Osteoblast (primary cell): Measurements from ENCODE around the gene OIT3. TPM values are rescaled to one million over a fixed set of nuclear protein-coding genes. Genes with fewer than 3 reads are reported as not detected.
"Not testable (repeated sequence)": the region's sequence is repeated elsewhere in the genome, so short reads cannot be mapped to it uniquely, and the experiment has no call there.

ENCODE experiments used
- DNase-seq: peaks from one replicate; pipeline ENCODE4 v3.0.0; 2011; ENCODE audit warnings: low spot score, mixed read lengths; ENCODE audit not compliant: insufficient read length; ENCODE audit errors: missing footprints
- H2AFZ ChIP-seq: 2 replicates; pipeline ENCODE4 v1.6.0; 2011; ENCODE audit warnings: mild to moderate bottlenecking, low read length
- H3K27ac ChIP-seq: 2 replicates; pipeline ENCODE4 v1.5.1; 2011; ENCODE audit warnings: mild to moderate bottlenecking, low read depth, low read length, moderate library complexity
- H3K27me3 ChIP-seq: 2 replicates; pipeline ENCODE4 v1.6.0; 2012; ENCODE audit warnings: mild to moderate bottlenecking, control low read depth, inconsistent platforms, low read length, moderate library complexity; ENCODE audit not compliant: insufficient read depth
- H3K36me3 ChIP-seq: 2 replicates; pipeline ENCODE4 v1.5.1; 2011; ENCODE audit warnings: mild to moderate bottlenecking, low read length, control low read depth, moderate library complexity; ENCODE audit not compliant: insufficient read depth
- H3K4me1 ChIP-seq: 2 replicates; pipeline ENCODE4 v1.5.1; 2011; ENCODE audit warnings: mild to moderate bottlenecking, low read length, control low read depth, moderate library complexity; ENCODE audit not compliant: insufficient read depth
- H3K4me2 ChIP-seq: 2 replicates; pipeline ENCODE4 v1.6.0; 2011; ENCODE audit warnings: mild to moderate bottlenecking, low read length; ENCODE audit not compliant: insufficient read depth
- H3K4me3 ChIP-seq: fragments of 200-600 bp; sonication (generic); 3 replicates; pipeline ENCODE4 v1.5.1; 2012; ENCODE audit warnings: mild to moderate bottlenecking, low read length, inconsistent platforms; ENCODE audit not compliant: insufficient read depth
- H3K79me2 ChIP-seq: 2 replicates; pipeline ENCODE4 v1.6.0; 2012; ENCODE audit warnings: mild to moderate bottlenecking, low read length, control low read depth, inconsistent platforms; ENCODE audit not compliant: insufficient read depth
- H3K9me3 ChIP-seq: 2 replicates; pipeline ENCODE4 v1.5.1; 2011; ENCODE audit warnings: low read depth, low read length, control low read depth
- H4K20me1 ChIP-seq: 2 replicates; pipeline ENCODE4 v1.6.0; 2012; ENCODE audit warnings: mild to moderate bottlenecking, low read length, control low read depth; ENCODE audit not compliant: insufficient read depth
- CTCF ChIP-seq: IDR thresholded peaks from 2 replicates; pipeline ENCODE4 v1.5.1; 2011; ENCODE audit warnings: mild to moderate bottlenecking, low read depth, low read length, moderate library complexity; ENCODE audit errors: extremely low read depth
- total RNA-seq: library from RNA; depleted of rRNA; stranded (reverse); fragments of >200 nt; gene quantifications from 2 replicates; pipeline ENCODE4 v1.2.3, GENCODE V29; 2012

The OIT3 gene
- total RNA-seq, 1 donor: under 0.01 TPM

GRCh38 chr10:72895236-72895850 lies 1.8 kb downstream of the OIT3 start:
- no peaks in the 10 kb centered on the region for H3K9me3 ChIP-seq
- no peaks in the 10 kb centered on the region for H3K79me2 ChIP-seq
- no peaks in the 10 kb centered on the region for H4K20me1 ChIP-seq
- no peak overlapping the region for H3K4me2 ChIP-seq
- TF ChIP-seq CTCF: no peak
- H3K27me3 ChIP-seq: no peaks in the 10 kb centered on the region
- H3K4me3 ChIP-seq: no peak overlapping the region
- no peak overlapping the region for H3K27ac ChIP-seq
- no peak for DNase-seq
- H3K4me1 ChIP-seq: no peaks in the 10 kb centered on the region
- H3K36me3 ChIP-seq: no peaks in the 10 kb centered on the region
- H2AFZ ChIP-seq: no peak overlapping the region

- Histone ChIP-seq H3K4me1 (no peaks in the 10 kb centered on the region), H3K36me3 (no peaks in the 10 kb centered on the region), H4K20me1 (no peaks in the 10 kb centered on the region), H2AFZ (no peak overlapping the region), H3K79me2 (no peaks in the 10 kb centered on the region), H3K27me3 (no peaks in the 10 kb centered on the region), H3K4me3 (no peak overlapping the region), H3K27ac (no peak overlapping the region), H3K9me3 (no peaks in the 10 kb centered on the region), H3K4me2 (no peak overlapping the region)
- DNase-seq: peak; percentile 58
- no peak for TF ChIP-seq CTCF
These were observed 5.1 kb downstream of the OIT3 start for GRCh38 chr10:72898616-72899015.

- no peak for TF ChIP-seq CTCF
- no peaks in the 10 kb centered on the region for H3K4me1 ChIP-seq
- no peaks in the 10 kb centered on the region for H3K36me3 ChIP-seq
- H2AFZ ChIP-seq: no peak overlapping the region
- H3K79me2 ChIP-seq: no peaks in the 10 kb centered on the region
- no peak for DNase-seq
- H3K27ac ChIP-seq: no peak overlapping the region
- no peak overlapping the region for H3K4me3 ChIP-seq
- H3K4me2 ChIP-seq: no peak overlapping the region
- H4K20me1 ChIP-seq: no peaks in the 10 kb centered on the region
- no peaks in the 10 kb centered on the region for H3K9me3 ChIP-seq
- no peaks in the 10 kb centered on the region for H3K27me3 ChIP-seq
These were observed 6.0 kb downstream of the OIT3 start for GRCh38 chr10:72899545-72899944.

GRCh38 chr10:72903941-72904446 lies 10.5 kb downstream of the OIT3 start:
- not testable (repeated sequence) for H3K27ac ChIP-seq, H3K4me2 ChIP-seq, H3K4me1 ChIP-seq, H3K9me3 ChIP-seq, H4K20me1 ChIP-seq, H3K79me2 ChIP-seq, H2AFZ ChIP-seq, H3K36me3 ChIP-seq, DNase-seq, H3K4me3 ChIP-seq, H3K27me3 ChIP-seq
